Measurements from ENCODE around the gene MAMSTR.

Gene MAMSTR

DNA sequence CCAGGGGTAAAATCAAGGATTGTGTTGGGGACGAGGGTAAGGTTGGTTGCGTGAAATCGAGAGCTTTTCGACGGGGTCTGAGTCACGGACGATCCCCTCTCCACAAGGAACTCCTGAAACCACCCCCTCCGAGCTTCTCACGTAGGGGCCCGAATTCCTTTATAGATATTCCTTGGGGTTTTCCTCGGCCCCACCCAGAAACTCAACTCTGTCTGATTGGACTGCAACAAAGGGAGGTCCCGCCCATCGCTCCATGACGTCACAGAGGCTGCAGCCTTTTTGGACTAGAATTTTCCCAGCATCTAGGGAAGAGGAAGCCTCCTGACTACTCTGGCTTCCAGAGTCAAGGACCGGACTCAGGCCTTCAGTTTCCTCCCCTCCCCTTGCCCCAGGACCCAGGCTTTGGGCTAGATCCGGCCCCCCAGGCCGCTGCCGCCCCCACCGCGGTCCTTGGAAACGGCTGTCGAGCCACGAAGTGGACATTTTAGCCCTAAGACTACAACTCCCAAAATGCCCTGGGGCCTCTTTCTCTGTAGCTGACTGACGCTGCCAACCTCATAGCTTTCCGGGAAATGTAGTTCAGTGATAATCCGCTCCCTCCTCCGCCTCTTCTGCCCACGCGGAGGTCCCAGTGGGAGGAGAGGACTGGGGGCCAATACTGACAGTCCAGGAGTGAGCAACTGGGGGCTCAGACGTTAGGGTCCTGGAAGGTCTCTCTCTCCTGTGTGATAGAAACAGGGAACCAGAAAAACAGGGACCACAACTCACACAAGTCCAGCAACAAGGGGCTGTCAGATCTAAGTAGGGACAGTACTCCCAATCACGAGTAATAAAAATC lies 27.4 kb upstream of the MAMSTR start, which contains the start of gene IZUMO1:
TSS of gene IZUMO1 (minus strand) at position 172 of the 838 bp plus-strand sequence. CDS start 1,050 bp downstream, outside the sequence.
- H3K9me3 ChIP-seq: no peaks in the 10 kb centered on the region
- H3K4me3 ChIP-seq (ENCODE audit: low read depth in 1 of 2, low read length in 1 of 2): no peak within 1 kb of the TSS
- no peak within 1 kb of the TSS for H3K27ac ChIP-seq
- H3K27me3 ChIP-seq: peaks cover 96% of the 10 kb centered on the region
- no peaks in the 10 kb centered on the region for H3K36me3 ChIP-seq
- no peaks in the 10 kb centered on the region for H3K4me1 ChIP-seq (ENCODE audit: control insufficient read depth in 1 of 2, insufficient read depth in 1 of 2, low read depth in 1 of 2, low read length in 1 of 2)
- TF ChIP-seq, protein P1, sequence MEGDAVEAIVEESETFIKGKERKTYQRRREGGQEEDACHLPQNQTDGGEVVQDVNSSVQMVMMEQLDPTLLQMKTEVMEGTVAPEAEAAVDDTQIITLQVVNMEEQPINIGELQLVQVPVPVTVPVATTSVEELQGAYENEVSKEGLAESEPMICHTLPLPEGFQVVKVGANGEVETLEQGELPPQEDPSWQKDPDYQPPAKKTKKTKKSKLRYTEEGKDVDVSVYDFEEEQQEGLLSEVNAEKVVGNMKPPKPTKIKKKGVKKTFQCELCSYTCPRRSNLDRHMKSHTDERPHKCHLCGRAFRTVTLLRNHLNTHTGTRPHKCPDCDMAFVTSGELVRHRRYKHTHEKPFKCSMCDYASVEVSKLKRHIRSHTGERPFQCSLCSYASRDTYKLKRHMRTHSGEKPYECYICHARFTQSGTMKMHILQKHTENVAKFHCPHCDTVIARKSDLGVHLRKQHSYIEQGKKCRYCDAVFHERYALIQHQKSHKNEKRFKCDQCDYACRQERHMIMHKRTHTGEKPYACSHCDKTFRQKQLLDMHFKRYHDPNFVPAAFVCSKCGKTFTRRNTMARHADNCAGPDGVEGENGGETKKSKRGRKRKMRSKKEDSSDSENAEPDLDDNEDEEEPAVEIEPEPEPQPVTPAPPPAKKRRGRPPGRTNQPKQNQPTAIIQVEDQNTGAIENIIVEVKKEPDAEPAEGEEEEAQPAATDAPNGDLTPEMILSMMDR (IDR thresholded peaks at IDR 0.05): no peak

DNA sequence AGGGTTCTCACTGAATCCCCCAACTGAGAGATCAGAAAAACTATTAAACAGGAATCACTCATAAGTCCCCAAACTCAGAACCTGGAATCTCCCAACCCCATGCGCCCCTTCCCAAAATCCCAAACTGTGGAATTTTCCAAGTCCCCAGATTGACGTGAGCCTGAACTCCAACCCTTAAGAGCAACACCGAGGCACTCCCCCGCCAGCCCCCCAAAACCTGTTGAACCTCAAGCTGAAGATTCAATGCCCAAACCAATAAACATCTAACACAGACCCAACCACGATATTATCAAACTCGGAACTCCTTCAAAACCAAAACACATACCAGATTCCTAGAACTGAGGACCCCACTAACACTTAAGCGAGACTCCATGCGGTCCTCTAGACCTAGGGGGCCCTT lies 26.6 kb upstream of the MAMSTR start:
- no peak overlapping the region for H3K27ac ChIP-seq

DNA sequence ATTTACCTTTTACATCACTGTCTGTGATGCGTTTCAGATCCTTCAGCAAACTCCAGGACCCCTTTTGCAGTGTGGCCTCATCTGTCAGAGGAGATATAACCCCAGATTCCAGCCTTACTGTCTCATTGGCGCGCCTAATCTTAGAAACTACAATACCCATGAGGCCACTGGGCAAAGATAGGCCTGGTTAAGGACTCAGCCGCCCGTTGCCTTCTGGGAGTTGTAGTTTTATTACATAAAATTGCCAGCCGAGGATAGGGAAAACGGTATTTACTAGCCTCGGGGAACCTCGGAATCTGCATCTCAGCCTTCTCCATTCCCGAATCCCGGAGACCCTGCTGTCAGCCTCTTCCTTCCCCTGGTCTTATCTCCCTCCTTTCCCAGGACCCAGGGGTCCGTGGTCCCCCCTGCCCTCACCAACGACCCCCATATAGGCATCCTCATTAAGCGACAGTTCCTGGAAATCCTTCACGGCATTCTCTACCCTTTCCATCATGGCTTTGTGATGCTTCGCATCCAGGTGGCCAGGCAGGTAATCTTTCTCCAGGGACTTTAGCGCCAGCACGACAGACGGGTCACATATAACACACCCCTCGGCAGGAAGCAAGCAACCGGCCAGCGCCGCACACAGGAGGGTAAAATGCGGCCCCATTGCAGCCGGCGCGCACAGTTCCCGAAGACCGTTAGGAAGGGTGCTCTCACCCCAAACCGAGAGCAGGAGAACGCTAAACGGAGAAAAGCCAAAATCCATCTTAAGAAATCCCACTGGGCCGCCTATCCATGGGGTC lies 25.9 kb upstream of the MAMSTR start:
- Histone ChIP-seq H3K4me3 (ENCODE audit: low read depth in 1 of 2, low read length in 1 of 2) (no peak overlapping the region), H3K27ac (no peak overlapping the region)
- TF ChIP-seq, protein P1 (IDR thresholded peaks at IDR 0.05): no peak

More for the DNA sequence above, 26.6 kb upstream of the MAMSTR start:
- peaks cover 96% of the 10 kb centered on the region for H3K27me3 ChIP-seq
- TF ChIP-seq, protein P1 (IDR thresholded peaks at IDR 0.05): no peak
- H3K9me3 ChIP-seq: no peaks in the 10 kb centered on the region
- H3K4me3 ChIP-seq (ENCODE audit: low read depth in 1 of 2, low read length in 1 of 2): no peak overlapping the region
- H3K36me3 ChIP-seq: no peaks in the 10 kb centered on the region
- no peaks in the 10 kb centered on the region for H3K4me1 ChIP-seq (ENCODE audit: control insufficient read depth in 1 of 2, insufficient read depth in 1 of 2, low read depth in 1 of 2, low read length in 1 of 2)

DNA sequence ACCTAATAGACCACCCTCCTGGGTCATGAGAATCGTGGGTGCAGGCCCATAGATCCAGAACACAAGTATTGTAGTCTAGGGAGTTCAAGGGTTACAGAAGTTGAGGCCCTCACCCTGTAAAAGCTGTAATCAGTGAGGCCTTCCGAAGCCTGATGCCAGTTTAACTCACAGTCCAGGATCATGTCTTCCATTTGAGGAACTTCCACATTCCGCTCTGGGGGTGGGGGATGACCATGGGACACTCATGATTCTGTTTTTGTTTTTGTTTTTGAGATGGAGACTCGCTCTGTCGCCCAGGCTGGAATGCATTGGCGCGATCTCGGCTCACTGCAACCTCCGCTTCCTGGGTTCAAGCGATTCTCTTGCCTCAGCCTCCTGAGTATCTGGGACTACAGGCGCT lies 22.6 kb upstream of the MAMSTR start:
- no peak overlapping the region for H3K27ac ChIP-seq
- H3K9me3 ChIP-seq: no peaks in the 10 kb centered on the region
- H3K4me3 ChIP-seq (ENCODE audit: low read depth in 1 of 2, low read length in 1 of 2): no peak overlapping the region
- no peaks in the 10 kb centered on the region for H3K36me3 ChIP-seq
- TF ChIP-seq, protein P1 (IDR thresholded peaks at IDR 0.05): no peak
- H3K4me1 ChIP-seq (ENCODE audit: control insufficient read depth in 1 of 2, insufficient read depth in 1 of 2, low read depth in 1 of 2, low read length in 1 of 2): peaks cover 6 to 11% of the 10 kb centered on the region in 2 experiments
- peaks cover 99% of the 10 kb centered on the region for H3K27me3 ChIP-seq

More for the DNA sequence above, 25.9 kb upstream of the MAMSTR start:
- H3K9me3 ChIP-seq: no peaks in the 10 kb centered on the region
- no peaks in the 10 kb centered on the region for H3K4me1 ChIP-seq (ENCODE audit: control insufficient read depth in 1 of 2, insufficient read depth in 1 of 2, low read depth in 1 of 2, low read length in 1 of 2)
- peaks cover 96% of the 10 kb centered on the region for H3K27me3 ChIP-seq
- H3K36me3 ChIP-seq: no peaks in the 10 kb centered on the region

DNA sequence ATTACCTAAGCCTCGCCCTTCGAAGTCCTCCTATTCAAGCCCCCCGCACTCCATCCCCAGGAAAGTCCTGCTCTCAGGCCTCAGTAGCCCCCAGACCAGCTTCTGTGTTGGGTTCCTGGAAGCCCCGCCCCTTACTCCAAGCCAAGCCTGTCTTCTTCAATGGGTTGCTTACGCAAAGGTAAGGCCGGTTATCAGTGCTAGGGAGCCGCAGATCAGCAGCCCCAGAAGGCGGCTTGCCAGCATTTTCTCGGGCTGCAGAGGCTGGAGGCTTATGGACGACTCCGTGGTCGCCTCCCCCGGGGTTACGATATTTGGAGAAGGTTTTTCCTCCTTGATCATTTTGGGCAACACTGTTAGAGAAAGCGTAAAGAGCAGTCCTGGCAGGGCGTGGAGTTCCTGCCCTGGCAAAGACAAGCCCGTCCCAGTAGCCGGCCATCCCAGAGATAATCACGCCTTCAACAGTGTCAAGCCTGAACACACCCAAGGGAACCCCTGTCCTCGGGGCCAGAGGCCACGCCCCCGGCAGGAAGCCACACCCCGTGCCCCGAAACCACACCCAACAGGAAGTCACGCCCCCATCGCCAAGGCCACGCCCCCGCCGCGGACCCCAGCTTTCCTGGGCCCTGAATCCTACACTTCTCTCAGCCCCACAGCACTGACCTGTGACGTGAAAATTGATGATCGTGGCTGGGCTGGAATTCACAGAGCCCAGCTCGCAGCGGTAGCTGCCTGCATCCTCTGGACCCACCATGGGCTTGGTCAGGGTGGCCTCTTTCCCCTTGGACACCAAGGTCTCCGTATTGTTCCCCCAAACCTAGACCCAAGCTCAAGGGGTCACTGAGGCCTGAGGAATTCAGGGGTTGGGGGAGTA lies 21.8 kb upstream of the MAMSTR start:
- Histone ChIP-seq H3K27me3 (peaks cover 91% of the 10 kb centered on the region), H3K9me3 (no peaks in the 10 kb centered on the region), H3K4me1 (ENCODE audit: control insufficient read depth in 1 of 2, insufficient read depth in 1 of 2, low read depth in 1 of 2, low read length in 1 of 2) (peaks cover 6 to 11% of the 10 kb centered on the region in 2 experiments), H3K27ac (no peak overlapping the region), H3K36me3 (no peaks in the 10 kb centered on the region), H3K4me3 (ENCODE audit: low read depth in 1 of 2, low read length in 1 of 2) (no peak overlapping the region)
- TF ChIP-seq, protein P1 (IDR thresholded peaks at IDR 0.05): no peak
